Measurements from ENCODE around the gene BTN2A1. TPM values are rescaled to one million over a fixed set of nuclear protein-coding genes. Genes with fewer than 3 reads are reported as not detected.

The BTN2A1 gene
- total and polyA plus RNA-seq, 9 of the 15 experiments (the other 6 are each of a cell fraction or from before 2014, with no cell fraction given): 6.7 to 22.1 (median 16.4) TPM

DNA sequence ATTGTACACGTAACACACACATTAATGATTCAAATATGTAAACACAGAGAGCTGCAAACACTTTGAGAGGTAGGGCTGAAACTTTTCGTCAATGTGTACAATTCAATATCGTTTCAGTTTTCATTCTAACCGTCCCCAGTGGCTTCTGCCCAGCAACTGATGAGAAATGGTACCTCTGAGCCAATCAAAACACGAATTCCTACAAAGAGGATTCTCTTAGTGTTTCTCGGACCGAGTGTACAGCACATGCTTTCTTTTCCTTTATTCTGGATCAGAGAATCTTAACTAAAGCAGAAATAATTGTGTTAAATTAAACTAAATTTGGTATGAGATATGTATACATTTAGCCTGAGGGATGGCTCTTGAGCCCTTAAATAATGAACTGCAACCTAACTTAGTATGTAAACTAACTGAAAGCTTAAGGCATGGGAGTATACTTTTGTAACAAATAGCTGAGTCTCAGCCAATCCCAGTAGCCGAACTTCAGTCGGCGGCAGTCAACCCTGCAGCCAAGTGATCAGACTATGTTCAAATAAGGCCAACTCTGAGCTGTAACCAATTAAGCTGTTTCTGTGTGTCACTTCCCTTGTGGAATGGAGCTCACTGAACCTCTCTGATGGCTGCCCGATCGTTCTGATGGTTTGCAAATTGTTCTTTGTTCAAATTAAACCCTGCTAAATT lies 16.1 kb downstream of the BTN2A1 start (continued):
- TF ChIP-seq, protein P1, sequence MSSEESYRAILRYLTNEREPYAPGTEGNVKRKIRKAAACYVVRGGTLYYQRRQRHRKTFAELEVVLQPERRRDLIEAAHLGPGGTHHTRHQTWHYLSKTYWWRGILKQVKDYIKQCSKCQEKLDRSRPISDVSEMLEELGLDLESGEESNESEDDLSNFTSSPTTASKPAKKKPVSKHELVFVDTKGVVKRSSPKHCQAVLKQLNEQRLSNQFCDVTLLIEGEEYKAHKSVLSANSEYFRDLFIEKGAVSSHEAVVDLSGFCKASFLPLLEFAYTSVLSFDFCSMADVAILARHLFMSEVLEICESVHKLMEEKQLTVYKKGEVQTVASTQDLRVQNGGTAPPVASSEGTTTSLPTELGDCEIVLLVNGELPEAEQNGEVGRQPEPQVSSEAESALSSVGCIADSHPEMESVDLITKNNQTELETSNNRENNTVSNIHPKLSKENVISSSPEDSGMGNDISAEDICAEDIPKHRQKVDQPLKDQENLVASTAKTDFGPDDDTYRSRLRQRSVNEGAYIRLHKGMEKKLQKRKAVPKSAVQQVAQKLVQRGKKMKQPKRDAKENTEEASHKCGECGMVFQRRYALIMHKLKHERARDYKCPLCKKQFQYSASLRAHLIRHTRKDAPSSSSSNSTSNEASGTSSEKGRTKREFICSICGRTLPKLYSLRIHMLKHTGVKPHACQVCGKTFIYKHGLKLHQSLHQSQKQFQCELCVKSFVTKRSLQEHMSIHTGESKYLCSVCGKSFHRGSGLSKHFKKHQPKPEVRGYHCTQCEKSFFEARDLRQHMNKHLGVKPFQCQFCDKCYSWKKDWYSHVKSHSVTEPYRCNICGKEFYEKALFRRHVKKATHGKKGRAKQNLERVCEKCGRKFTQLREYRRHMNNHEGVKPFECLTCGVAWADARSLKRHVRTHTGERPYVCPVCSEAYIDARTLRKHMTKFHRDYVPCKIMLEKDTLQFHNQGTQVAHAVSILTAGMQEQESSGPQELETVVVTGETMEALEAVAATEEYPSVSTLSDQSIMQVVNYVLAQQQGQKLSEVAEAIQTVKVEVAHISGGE (CRISPR knock-in tag; IDR thresholded peaks at IDR 0.05): peak in 1 of 3 experiments; percentile 60; a peak in 1 of 6 replicates
- TF ChIP-seq HIVEP1 (CRISPR knock-in tag; IDR thresholded peaks at IDR 0.05) (no peak), RBBP5 (IDR thresholded peaks at IDR 0.05; ENCODE audit: borderline replicate concordance, insufficient read depth, low read length, poor library complexity, severe bottlenecking) (peak; percentile 4), CSDE1 (IDR thresholded peaks at IDR 0.05) (peak in 1 of 2 experiments; percentile 68; a peak in 2 of 4 replicates), L3MBTL2 (IDR thresholded peaks at IDR 0.05) (peak; percentile 86), RBM25 (IDR thresholded peaks at IDR 0.05; ENCODE audit: low read depth, low read length, severe bottlenecking) (peak; percentile 77), SIN3B (IDR thresholded peaks at IDR 0.05; ENCODE audit: low read depth) (no peak), SRSF1 (IDR thresholded peaks at IDR 0.05; ENCODE audit: low read depth, low read length) (no peak), ZNF644 (tag; IDR thresholded peaks at IDR 0.05; ENCODE audit: low read depth) (no peak), TOE1 (IDR thresholded peaks at IDR 0.05; ENCODE audit: borderline replicate concordance) (0 out of 2 replicates have a peak, but pooled peaks have one; percentile 17), TOE1 (CRISPR knock-in tag; IDR thresholded peaks at IDR 0.05; ENCODE audit: borderline replicate concordance, low read depth) (no peak), RNF2 (IDR thresholded peaks at IDR 0.05) (no peak; the same call in 1 of the 2 replicates), ILK (tag; IDR thresholded peaks at IDR 0.05; ENCODE audit: borderline replicate concordance, low read depth) (no peak), PRPF4 (IDR thresholded peaks at IDR 0.05; ENCODE audit: insufficient read depth, low read depth, low read length, poor library complexity, severe bottlenecking) (no peak), TGIF2 (CRISPR knock-in tag; IDR thresholded peaks at IDR 0.05) (no peak), MAFG (tag; conservative IDR thresholded peaks at IDR 0.05) (no peak), SPI1 (IDR thresholded peaks at IDR 0.05; ENCODE audit: borderline replicate concordance, low read depth, low read length) (peak; percentile 42; the same call in 1 of the 2 replicates), ASH1L (IDR thresholded peaks at IDR 0.05; ENCODE audit: borderline replicate concordance, low read depth, partially characterized antibody) (no peak), ZNF780A (CRISPR knock-in tag; IDR thresholded peaks at IDR 0.05) (no peak), GABPB1 (CRISPR knock-in tag; IDR thresholded peaks at IDR 0.05) (peak; percentile 40), ZFP36 (IDR thresholded peaks at IDR 0.05; ENCODE audit: low read depth, low read length, partially characterized antibody) (peak; percentile 31)
- TF ChIP-seq, protein P2, sequence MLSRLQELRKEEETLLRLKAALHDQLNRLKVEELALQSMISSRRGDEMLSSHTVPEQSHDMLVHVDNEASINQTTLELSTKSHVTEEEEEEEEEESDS (CRISPR knock-in tag; IDR thresholded peaks at IDR 0.05): no peak
- TF ChIP-seq, protein P3, sequence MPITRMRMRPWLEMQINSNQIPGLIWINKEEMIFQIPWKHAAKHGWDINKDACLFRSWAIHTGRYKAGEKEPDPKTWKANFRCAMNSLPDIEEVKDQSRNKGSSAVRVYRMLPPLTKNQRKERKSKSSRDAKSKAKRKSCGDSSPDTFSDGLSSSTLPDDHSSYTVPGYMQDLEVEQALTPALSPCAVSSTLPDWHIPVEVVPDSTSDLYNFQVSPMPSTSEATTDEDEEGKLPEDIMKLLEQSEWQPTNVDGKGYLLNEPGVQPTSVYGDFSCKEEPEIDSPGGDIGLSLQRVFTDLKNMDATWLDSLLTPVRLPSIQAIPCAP (CRISPR knock-in tag; IDR thresholded peaks at IDR 0.05; ENCODE audit: borderline replicate concordance): no peak
